ENCODE results near the gene MAST4.

The MAST4 gene

GRCh38 chr5:66658516-66658915, 62.3 kb downstream of the MAST4 start:
- TF ChIP-seq, protein P1, sequence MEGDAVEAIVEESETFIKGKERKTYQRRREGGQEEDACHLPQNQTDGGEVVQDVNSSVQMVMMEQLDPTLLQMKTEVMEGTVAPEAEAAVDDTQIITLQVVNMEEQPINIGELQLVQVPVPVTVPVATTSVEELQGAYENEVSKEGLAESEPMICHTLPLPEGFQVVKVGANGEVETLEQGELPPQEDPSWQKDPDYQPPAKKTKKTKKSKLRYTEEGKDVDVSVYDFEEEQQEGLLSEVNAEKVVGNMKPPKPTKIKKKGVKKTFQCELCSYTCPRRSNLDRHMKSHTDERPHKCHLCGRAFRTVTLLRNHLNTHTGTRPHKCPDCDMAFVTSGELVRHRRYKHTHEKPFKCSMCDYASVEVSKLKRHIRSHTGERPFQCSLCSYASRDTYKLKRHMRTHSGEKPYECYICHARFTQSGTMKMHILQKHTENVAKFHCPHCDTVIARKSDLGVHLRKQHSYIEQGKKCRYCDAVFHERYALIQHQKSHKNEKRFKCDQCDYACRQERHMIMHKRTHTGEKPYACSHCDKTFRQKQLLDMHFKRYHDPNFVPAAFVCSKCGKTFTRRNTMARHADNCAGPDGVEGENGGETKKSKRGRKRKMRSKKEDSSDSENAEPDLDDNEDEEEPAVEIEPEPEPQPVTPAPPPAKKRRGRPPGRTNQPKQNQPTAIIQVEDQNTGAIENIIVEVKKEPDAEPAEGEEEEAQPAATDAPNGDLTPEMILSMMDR (IDR thresholded peaks at IDR 0.05; ENCODE audit: low read length), result no peak
- no peak for TF ChIP-seq EZH2phosphoT487 (IDR thresholded peaks at IDR 0.05; ENCODE audit: low read length)
- TF ChIP-seq EZH2 (optimal IDR thresholded peaks at IDR 0.05; ENCODE audit: low read depth, low read length), result no peak
- no peaks in the 10 kb centered on the region for H3F3A ChIP-seq (ENCODE audit: insufficient read depth, low read length)
- no peaks in the 10 kb centered on the region for H3K27me3 ChIP-seq (replicated peaks; ENCODE audit: insufficient read depth, low read length)
- H3K36me3 ChIP-seq (replicated peaks; ENCODE audit: insufficient read depth, low read length), result no peaks in the 10 kb centered on the region
- no peaks in the 10 kb centered on the region for H3K9me3 ChIP-seq (replicated peaks; ENCODE audit: insufficient read depth, low read length)
- no peak overlapping the region for H3K4me3 ChIP-seq (ENCODE audit: low read length)
- H3K4me2 ChIP-seq (ENCODE audit: low read depth, low read length), result no peak overlapping the region
- DNase-seq, result no peak
- H3K79me2 ChIP-seq (ENCODE audit: low read length), result no peaks in the 10 kb centered on the region
- no peaks in the 10 kb centered on the region for H3K9me2 ChIP-seq (replicated peaks; ENCODE audit: insufficient read depth, low read length)
- no peak overlapping the region for H3K9ac ChIP-seq (ENCODE audit: low read length)
- no peak overlapping the region for H2AFZ ChIP-seq (ENCODE audit: low read length)
- H3K27ac ChIP-seq (ENCODE audit: low read length), result no peak overlapping the region
- no peaks in the 10 kb centered on the region for H3K4me1 ChIP-seq (ENCODE audit: low read length)
- H4K20me1 ChIP-seq (ENCODE audit: insufficient read depth, low read length), result no peaks in the 10 kb centered on the region

DNA sequence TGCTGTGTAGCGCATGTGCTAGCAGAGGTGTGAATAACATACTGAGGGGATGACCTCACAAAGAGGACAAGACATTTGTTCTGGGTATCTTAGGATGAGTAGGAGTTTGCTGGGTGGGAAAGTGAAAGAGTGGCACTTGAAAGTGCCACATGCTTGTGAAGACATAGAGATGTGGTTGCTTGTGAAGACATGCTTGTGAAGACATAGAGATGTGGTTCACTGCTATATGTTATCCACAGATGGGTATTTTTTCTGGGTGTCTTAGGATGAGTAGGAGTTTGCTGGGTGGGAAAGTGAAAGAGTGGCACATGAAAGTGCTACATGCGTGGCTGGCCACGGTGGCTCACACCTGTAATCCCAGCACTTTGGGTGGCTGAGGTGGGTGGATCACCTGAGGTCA, 63.6 kb downstream of the MAST4 start:
- H3K9ac ChIP-seq (ENCODE audit: low read length), result no peak overlapping the region
- H3K27ac ChIP-seq (ENCODE audit: low read length), result no peak overlapping the region
- H2AFZ ChIP-seq (ENCODE audit: low read length), result no peak overlapping the region
- no peaks in the 10 kb centered on the region for H4K20me1 ChIP-seq (ENCODE audit: insufficient read depth, low read length)
- no peaks in the 10 kb centered on the region for H3K9me3 ChIP-seq (replicated peaks; ENCODE audit: insufficient read depth, low read length)
- H3K4me1 ChIP-seq (ENCODE audit: low read length), result no peaks in the 10 kb centered on the region
- DNase-seq, result no peak
- no peaks in the 10 kb centered on the region for H3K27me3 ChIP-seq (replicated peaks; ENCODE audit: insufficient read depth, low read length)
- no peaks in the 10 kb centered on the region for H3K9me2 ChIP-seq (replicated peaks; ENCODE audit: insufficient read depth, low read length)
- H3F3A ChIP-seq (ENCODE audit: insufficient read depth, low read length), result no peaks in the 10 kb centered on the region
- H3K4me2 ChIP-seq (ENCODE audit: low read depth, low read length), result no peak overlapping the region
- no peaks in the 10 kb centered on the region for H3K79me2 ChIP-seq (ENCODE audit: low read length)
- H3K4me3 ChIP-seq (ENCODE audit: low read length), result no peak overlapping the region
- H3K36me3 ChIP-seq (replicated peaks; ENCODE audit: insufficient read depth, low read length), result no peaks in the 10 kb centered on the region
- TF ChIP-seq, protein P1 (IDR thresholded peaks at IDR 0.05; ENCODE audit: low read length), result no peak
- no peak for TF ChIP-seq EZH2phosphoT487 (IDR thresholded peaks at IDR 0.05; ENCODE audit: low read length)
- TF ChIP-seq EZH2 (optimal IDR thresholded peaks at IDR 0.05; ENCODE audit: low read depth, low read length), result no peak

- H4K20me1 ChIP-seq (ENCODE audit: insufficient read depth, low read length), result no peaks in the 10 kb centered on the region
- H3K4me3 ChIP-seq (ENCODE audit: low read length), result no peak overlapping the region
- no peaks in the 10 kb centered on the region for H3K79me2 ChIP-seq (ENCODE audit: low read length)
- no peaks in the 10 kb centered on the region for H3K9me2 ChIP-seq (replicated peaks; ENCODE audit: insufficient read depth, low read length)
- H3K27ac ChIP-seq (ENCODE audit: low read length), result no peak overlapping the region
- no peaks in the 10 kb centered on the region for H3K9me3 ChIP-seq (replicated peaks; ENCODE audit: insufficient read depth, low read length)
- H3K9ac ChIP-seq (ENCODE audit: low read length), result no peak overlapping the region
- H3K27me3 ChIP-seq (replicated peaks; ENCODE audit: insufficient read depth, low read length), result no peaks in the 10 kb centered on the region
- no peak for TF ChIP-seq EZH2phosphoT487 (IDR thresholded peaks at IDR 0.05; ENCODE audit: low read length)
- DNase-seq, result no peak
- no peak overlapping the region for H3K4me2 ChIP-seq (ENCODE audit: low read depth, low read length)
- H3K36me3 ChIP-seq (replicated peaks; ENCODE audit: insufficient read depth, low read length), result no peaks in the 10 kb centered on the region
- H2AFZ ChIP-seq (ENCODE audit: low read length), result no peak overlapping the region
- H3F3A ChIP-seq (ENCODE audit: insufficient read depth, low read length), result no peaks in the 10 kb centered on the region
- H3K4me1 ChIP-seq (ENCODE audit: low read length), result no peaks in the 10 kb centered on the region
Measured at GRCh38 chr5:66660396-66660795, 64.2 kb downstream of the MAST4 start.

DNA sequence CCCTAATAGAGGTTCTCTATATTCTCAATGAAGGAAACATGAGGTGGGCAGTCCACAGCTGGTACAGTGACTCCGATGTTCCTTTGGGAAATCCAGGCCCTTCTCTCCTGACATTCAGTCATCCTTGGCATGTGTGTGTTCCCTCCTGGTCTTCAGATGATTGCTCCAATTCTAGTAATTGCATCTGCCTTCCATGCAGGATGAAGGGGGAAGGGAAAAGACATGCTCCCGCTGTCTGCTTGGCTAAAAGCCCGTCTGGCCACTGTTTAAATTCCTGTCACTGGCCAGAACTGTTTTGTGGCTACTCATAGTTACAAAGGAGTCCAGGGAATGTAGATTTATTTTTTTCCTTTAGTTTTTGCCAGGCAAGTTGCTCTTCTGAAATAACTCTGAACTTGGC, 65.0 kb downstream of the MAST4 start:
- Histone ChIP-seq H3K4me3 (ENCODE audit: low read length) (no peak overlapping the region), H2AFZ (ENCODE audit: low read length) (no peak overlapping the region), H3F3A (ENCODE audit: insufficient read depth, low read length) (no peaks in the 10 kb centered on the region), H3K27me3 (replicated peaks; ENCODE audit: insufficient read depth, low read length) (no peaks in the 10 kb centered on the region), H3K9ac (ENCODE audit: low read length) (no peak overlapping the region), H3K4me1 (ENCODE audit: low read length) (no peaks in the 10 kb centered on the region), H3K4me2 (ENCODE audit: low read depth, low read length) (no peak overlapping the region), H3K9me2 (replicated peaks; ENCODE audit: insufficient read depth, low read length) (no peaks in the 10 kb centered on the region), H4K20me1 (ENCODE audit: insufficient read depth, low read length) (no peaks in the 10 kb centered on the region), H3K27ac (ENCODE audit: low read length) (no peak overlapping the region), H3K79me2 (ENCODE audit: low read length) (no peaks in the 10 kb centered on the region), H3K9me3 (replicated peaks; ENCODE audit: insufficient read depth, low read length) (no peaks in the 10 kb centered on the region), H3K36me3 (replicated peaks; ENCODE audit: insufficient read depth, low read length) (no peaks in the 10 kb centered on the region)
- DNase-seq, result no peak
- TF ChIP-seq EZH2phosphoT487 (IDR thresholded peaks at IDR 0.05; ENCODE audit: low read length) (no peak), EZH2 (optimal IDR thresholded peaks at IDR 0.05; ENCODE audit: low read depth, low read length) (no peak)
- TF ChIP-seq, protein P1 (IDR thresholded peaks at IDR 0.05; ENCODE audit: low read length), result no peak

Measured in MM.1S (cell line).